ENCODE results near the gene CNPY2.
A peak's percentile ranks its signal among the peaks of the same experiment; 100 is the strongest.
"Not testable (repeated sequence)": the region's sequence is repeated elsewhere in the genome, so short reads cannot be mapped to it uniquely, and the experiment has no call there.

CNPY2 gene

GRCh38 chr12:56299308-56299852 lies 16.4 kb downstream of the CNPY2 start:
- DNase-seq: peak in 3 of 58 donors; percentile 24 to 54 (median 53)

DNA sequence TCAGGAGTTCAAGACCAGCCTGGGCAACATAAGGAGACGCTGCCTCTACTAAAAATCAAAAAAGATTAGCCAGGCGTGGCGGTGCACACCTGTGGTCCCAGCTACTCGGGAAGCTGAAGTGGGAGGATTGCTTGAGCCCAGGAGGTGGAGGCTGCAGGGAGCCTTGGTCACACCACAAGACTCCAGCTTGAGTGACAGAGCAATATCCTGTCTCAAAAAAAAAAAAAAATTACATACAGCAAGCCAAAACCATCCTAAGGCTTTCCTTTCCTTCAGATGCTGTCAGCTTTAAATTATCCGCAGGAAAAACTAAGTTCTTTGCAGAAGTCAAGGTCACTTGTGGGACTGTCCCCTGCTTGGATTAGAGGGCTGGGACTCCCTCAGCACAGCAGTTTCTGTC lies 17.0 kb downstream of the CNPY2 start:
- DNase-seq: no peak

GRCh38 chr12:56297400-56297799 lies 18.4 kb downstream of the CNPY2 start:
- DNase-seq: no peak

GRCh38 chr12:56296295-56296694 lies 19.5 kb downstream of the CNPY2 start:
- DNase-seq: no peak

GRCh38 chr12:56293795-56294194 lies 22.0 kb downstream of the CNPY2 start:
- no peak for DNase-seq

DNA sequence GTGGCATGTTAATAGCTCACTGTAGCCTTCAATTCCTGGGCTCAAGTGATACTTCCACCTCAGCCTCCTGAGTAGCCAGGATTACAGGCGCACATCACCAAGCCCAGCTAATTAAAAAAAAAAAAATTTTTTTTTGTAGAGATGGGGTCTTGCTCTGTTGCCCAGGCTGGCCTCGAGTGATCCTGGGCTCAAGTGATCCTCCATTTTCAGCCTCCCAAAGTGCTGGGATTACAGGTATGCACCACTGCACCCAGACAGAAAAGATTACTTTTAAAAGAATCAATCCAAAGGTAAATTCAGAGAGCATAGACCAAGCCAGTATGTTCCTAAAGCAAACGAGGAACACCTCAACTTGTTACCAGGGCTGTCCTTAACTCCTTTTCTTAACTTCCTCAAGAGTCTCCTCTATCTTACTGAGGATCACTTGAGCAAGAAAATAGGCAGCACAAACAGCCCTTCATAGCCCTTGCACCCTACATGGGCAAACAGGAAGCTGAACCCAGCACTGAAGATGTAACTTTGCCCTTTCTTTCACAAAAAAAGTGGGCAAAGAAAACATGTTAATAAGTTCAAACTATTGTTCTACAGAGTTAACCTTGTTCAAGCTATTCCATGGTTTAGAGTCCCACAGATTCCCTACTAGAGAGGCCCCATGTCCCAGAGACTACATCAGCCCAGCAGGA lies 26.9 kb downstream of the CNPY2 start:
- DNase-seq: no peak

GRCh38 chr12:56286044-56286830 lies 29.6 kb downstream of the CNPY2 start:
- no peak for DNase-seq

DNA sequence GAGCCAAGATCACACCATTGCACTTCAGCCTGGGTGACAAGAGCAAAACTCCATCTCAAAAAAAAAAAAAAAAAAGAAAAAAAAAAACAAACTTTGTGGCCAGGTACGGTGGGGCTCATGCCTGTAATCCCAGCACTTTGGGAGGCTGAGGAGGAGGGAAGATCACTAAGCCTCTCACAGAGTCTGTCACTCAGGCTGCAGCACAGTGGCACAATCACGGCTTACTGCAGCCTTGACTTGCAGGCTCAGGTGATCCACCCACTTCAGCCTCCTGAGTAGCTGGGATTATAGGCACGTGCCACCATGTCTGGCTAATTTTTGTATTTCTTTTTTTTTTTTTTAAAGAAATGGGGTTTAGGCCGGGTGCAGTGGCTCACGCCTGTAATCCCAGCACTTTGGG lies 31.5 kb downstream of the CNPY2 start:
- DNase-seq: peak in 1 of 58 donors; percentile 2

GRCh38 chr12:56282579-56282978 lies 33.2 kb downstream of the CNPY2 start:
- no peak for DNase-seq

DNA sequence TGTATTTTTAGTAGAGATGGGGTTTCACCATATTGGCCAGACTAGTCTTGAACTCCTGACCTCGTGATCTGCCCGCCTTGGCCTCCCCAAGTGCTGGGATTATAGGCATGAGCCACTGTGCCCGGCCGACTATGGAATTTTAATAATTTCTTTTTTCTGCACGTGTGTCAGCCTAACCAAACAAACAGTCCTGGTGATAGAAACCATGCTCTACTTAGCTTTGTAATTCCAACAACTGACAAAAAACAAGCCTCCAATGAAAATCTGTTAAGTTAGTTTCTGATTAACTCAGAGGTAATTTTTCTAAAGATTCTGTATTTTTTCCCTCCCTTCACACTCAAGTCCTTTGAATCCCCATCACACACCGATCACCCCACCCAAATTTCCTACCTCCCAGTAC lies 33.8 kb downstream of the CNPY2 start:
- no peak for DNase-seq

- no peak for DNase-seq
These were observed 34.9 kb downstream of the CNPY2 start for GRCh38 chr12:56280849-56281248.

DNA sequence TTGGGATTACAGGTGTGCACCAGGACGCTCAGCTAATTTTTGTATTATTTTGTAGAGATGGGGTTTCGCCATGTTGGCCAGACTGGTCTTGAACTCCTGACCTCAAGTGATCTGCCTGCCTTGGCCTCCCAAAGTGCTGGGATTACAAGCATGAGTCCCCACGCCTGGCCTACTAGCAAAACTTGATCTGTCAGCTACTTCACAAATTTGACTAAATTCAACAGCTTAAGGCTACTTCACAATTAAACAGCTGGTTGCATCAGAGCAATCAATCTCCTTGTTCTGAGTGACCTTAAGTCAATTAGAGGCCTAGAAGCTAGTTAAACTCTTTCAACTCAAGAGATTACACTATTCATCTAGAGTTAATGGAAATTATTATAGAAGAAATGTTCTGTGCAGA lies 36.9 kb downstream of the CNPY2 start:
- DNase-seq: no peak

DNA sequence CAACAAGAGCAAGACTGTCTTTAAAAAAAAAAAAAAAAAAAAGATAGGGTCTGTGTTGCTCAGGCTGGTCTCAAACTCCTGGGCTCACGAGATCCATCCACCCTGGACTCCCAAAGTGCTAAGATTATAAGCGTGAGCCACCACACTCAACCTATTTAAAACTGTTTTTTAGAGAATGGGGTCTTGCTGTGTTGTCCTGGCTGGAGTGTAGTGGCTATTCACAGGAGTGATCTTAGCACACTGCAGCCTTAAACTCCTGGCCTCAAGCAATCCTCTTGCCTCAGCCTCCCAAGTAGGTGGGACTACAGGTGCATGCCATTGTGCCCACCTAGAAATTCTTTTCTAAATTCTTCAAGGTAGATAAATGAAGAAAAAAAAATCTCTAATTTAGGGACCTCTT lies 41.5 kb downstream of the CNPY2 start:
- DNase-seq: no peak

GRCh38 chr12:56272468-56272867 lies 43.3 kb downstream of the CNPY2 start:
- not testable (repeated sequence) for DNase-seq

- peak in 1 of 58 donors; percentile 16 for DNase-seq
These were observed 44.8 kb downstream of the CNPY2 start for GRCh38 chr12:56271031-56271430.

- peak in 2 of 58 donors; percentile 20 to 40 for DNase-seq
These were observed 48.2 kb downstream of the CNPY2 start for GRCh38 chr12:56267443-56268071.

DNA sequence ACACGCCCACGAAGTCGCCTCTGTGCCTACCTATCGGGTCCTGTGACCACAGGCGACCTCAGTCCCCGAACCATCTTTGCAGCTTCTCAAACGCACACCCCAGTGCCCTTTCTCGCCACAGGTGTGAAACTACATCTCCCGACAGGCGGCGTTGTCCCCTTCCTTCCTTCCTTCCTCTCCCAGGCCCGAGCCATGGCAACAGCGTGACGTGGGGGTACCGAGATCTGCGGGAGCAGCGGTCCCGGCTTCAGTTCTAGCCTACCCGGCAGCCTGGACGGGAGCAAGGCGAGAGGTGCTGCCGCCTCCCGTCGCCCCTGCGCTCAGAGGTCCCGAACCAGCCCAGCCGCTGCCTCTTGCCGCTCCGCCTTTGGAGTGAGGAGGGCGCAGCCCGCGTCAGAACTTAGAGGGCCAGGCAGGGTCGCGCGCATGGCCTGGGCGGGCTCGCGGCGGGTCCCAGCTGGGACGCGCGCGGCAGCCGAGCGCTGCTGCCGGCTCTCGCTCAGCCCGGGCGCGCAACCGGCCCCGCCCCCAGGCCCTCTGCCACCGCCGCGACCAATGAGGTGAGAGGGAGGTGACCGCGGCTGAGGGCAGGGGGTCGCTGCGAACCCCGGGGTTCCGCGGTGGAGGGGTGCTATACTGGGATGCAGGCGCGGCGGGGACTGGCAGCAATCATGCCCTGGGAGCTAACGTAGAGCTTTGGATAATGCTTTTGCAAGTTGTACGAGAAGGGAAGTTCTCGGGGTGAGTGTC lies 48.9 kb downstream of the CNPY2 start, which contains the start of gene COQ10A:
Gene COQ10A, plus strand, starts transcription at position 250 of the 750 bp plus-strand sequence. Its CDS starts 177 bp downstream, at position 427.
- peak; percentile 27 to 91 (median 81) for DNase-seq

- not testable (repeated sequence) for DNase-seq
These were observed 49.6 kb downstream of the CNPY2 start for GRCh38 chr12:56266068-56266692.

DNA sequence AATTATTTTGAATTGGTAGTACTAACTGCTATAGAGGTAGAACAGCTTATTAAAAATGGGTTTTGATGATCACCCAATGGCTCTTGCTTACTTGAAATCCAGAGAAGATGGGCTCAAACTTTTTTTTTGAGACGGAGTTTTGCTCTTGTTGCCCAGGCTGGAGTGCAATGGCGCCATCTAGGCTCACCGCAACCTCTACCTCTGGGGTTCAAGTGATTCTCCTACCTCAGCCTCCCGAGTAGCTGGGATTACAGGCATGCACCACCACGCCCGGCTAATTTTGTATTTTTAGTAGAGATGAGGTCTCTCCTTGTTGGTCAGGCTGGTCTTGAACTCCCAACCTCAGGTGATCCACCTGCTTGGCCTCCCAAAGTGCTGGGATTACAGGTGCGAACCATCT lies 52.8 kb downstream of the CNPY2 start:
- not testable (repeated sequence) for DNase-seq

GRCh38 chr12:56261503-56262232 lies 54.1 kb downstream of the CNPY2 start:
- DNase-seq: no peak
